GM12878 (cell line): ENCODE measurements around the gene EEFSEC. TPM values are rescaled to one million over a fixed set of nuclear protein-coding genes. Genes with fewer than 3 reads are reported as not detected.

Source experiments
- ATAC-seq: fragments of 200-7000 bp; cut with Tn5 transposase; 3 replicates; pipeline ENCODE4 v1.9.1; 2020; ENCODE audit warnings: mild to moderate bottlenecking, moderate library complexity
- BruUV-seq: library from RNA; stranded (reverse); fragments of 400-500 nt; replicated peaks from 2 replicates; lab custom pipeline; 2021; lab: Mats Ljungman, UMichigan
- CTCF ChIA-PET: fragments of 300-600 bp; sonication (Branson Sonifier 250); formaldehyde crosslinking; extraction: SDS; loops from one replicate; lab custom pipeline; 2021; ENCODE audit warnings: inconsistent platforms; lab: Yijun Ruan, JAX
- POLR2A ChIA-PET: fragments of 350-600 bp; formaldehyde crosslinking; extraction: SDS; loops from one replicate; lab custom pipeline; 2021; ENCODE audit warnings: inconsistent platforms; lab: Charles Lee
- RAD21 ChIA-PET: fragments of 300-600 bp; sonication (Branson Sonifier 250); formaldehyde crosslinking; loops from one replicate; lab custom pipeline; 2023; ENCODE audit warnings: antibody characterized with exemption; ENCODE audit not compliant: unreplicated experiment; lab: Charles Lee
- SMC1A ChIA-PET: fragments of 300-600 bp; sonication (Branson Sonifier 250); formaldehyde crosslinking; loops from one replicate; lab custom pipeline; 2023; ENCODE audit not compliant: unreplicated experiment, uncharacterized antibody; lab: Charles Lee
- DNase-seq: peaks from one replicate; pipeline ENCODE4 v3.0.0-alpha.2; 2011; ENCODE audit warnings: low read depth, low spot score
- FAIRE-seq: peaks from 3 replicates; lab custom pipeline; 2011; peaks lifted over from hg19 to GRCh38; lab: Jason Lieb, UNC
- H2AFZ ChIP-seq: 2 replicates; pipeline ENCODE4 v1.6.0; 2011; ENCODE audit warnings: low read depth, low read length, control low read depth; ENCODE audit not compliant: control insufficient read depth
- H3K27ac ChIP-seq: 2 replicates; pipeline ENCODE4 v1.5.1; 2011; ENCODE audit warnings: control low read depth; ENCODE audit not compliant: control insufficient read depth, insufficient read depth
- H3K27me3 ChIP-seq, 2 experiments: replicated peaks in 1 of 2; 2 replicates each; pipeline versions ENCODE4 v1.6.0 to v1.6.1; 2011; ENCODE audit warnings: low read length in 1 of 2; ENCODE audit not compliant: control insufficient read depth in 2 of 2, insufficient read depth in 2 of 2
- H3K36me3 ChIP-seq, 2 experiments: 2 replicates each; pipeline ENCODE4 v1.5.1; 2011; ENCODE audit warnings: low read length in 1 of 2; ENCODE audit not compliant: control insufficient read depth in 2 of 2, insufficient read depth in 2 of 2
- H3K4me1 ChIP-seq: 2 replicates; pipeline ENCODE4 v1.6.1; 2011; ENCODE audit warnings: mild to moderate bottlenecking, low read length, moderate library complexity, mixed read lengths; ENCODE audit not compliant: control insufficient read depth, insufficient read depth
- H3K4me2 ChIP-seq: 2 replicates; pipeline ENCODE4 v1.6.0; 2011; ENCODE audit warnings: control low read depth; ENCODE audit not compliant: control insufficient read depth, insufficient read depth
- H3K4me3 ChIP-seq: fragments of 200-600 bp; sonication (generic); 2 replicates; pipeline ENCODE4 v1.5.1; 2016
- H3K79me2 ChIP-seq: 2 replicates; pipeline ENCODE4 v1.6.0; 2011; ENCODE audit warnings: low read length; ENCODE audit not compliant: control insufficient read depth, insufficient read depth
- H3K9ac ChIP-seq: 2 replicates; pipeline ENCODE4 v1.8.0; 2011; ENCODE audit warnings: low read length, control low read depth, mixed read lengths; ENCODE audit not compliant: control insufficient read depth, insufficient read depth
- H3K9me3 ChIP-seq: replicated peaks from 3 replicates; pipeline ENCODE4 v1.5.1; 2011; ENCODE audit warnings: mild to moderate bottlenecking, low read length; ENCODE audit not compliant: control insufficient read depth, insufficient read depth
- H4K20me1 ChIP-seq: 2 replicates; pipeline ENCODE4 v1.6.0; 2011; ENCODE audit not compliant: control insufficient read depth, insufficient read depth
- GABPA ChIP-seq: IDR thresholded peaks from 2 replicates; pipeline ENCODE4 v1.6.1; 2014; ENCODE audit warnings: antibody characterized with exemption, low read depth, mild to moderate bottlenecking, inconsistent platforms
- MYC ChIP-seq: IDR thresholded peaks from 2 replicates; pipeline ENCODE4 v1.6.1; 2011; ENCODE audit warnings: mild to moderate bottlenecking, low read length, moderate library complexity, inconsistent platforms; ENCODE audit not compliant: insufficient read depth, insufficient replicate concordance, insufficient read length, severe bottlenecking
- NFXL1 ChIP-seq: fragments of 450-650 bp; IDR thresholded peaks from 2 replicates; pipeline ENCODE4 v1.6.1; 2017; ENCODE audit warnings: antibody characterized with exemption, mild to moderate bottlenecking, borderline replicate concordance
- POLR2A ChIP-seq: IDR thresholded peaks from 2 replicates; pipeline ENCODE4 v1.6.1; 2011; ENCODE audit warnings: low read depth, mild to moderate bottlenecking, low read length
- RAD21 ChIP-seq: IDR thresholded peaks from 2 replicates; pipeline ENCODE4 v1.6.1; 2011; ENCODE audit warnings: mild to moderate bottlenecking, low read depth, low read length, moderate library complexity; ENCODE audit not compliant: insufficient read depth
- RBBP5 ChIP-seq: fragments of 200-600 bp; sonication (generic); conservative IDR thresholded peaks from 2 replicates; pipeline ENCODE4 v1.6.1; 2016
- SIN3A ChIP-seq: IDR thresholded peaks from 2 replicates; pipeline ENCODE4 v1.6.1; 2012; ENCODE audit warnings: low read depth, low read length, improper control_type of control experiment
- TAF1 ChIP-seq: IDR thresholded peaks from 2 replicates; pipeline ENCODE4 v1.6.1; 2011; ENCODE audit warnings: mild to moderate bottlenecking, low read depth, low read length, borderline replicate concordance
- TCF7 ChIP-seq: IDR thresholded peaks from 2 replicates; pipeline ENCODE4 v1.6.1; 2014; ENCODE audit warnings: antibody characterized with exemption, borderline replicate concordance
- ZNF217 ChIP-seq: fragments of 450-650 bp; IDR thresholded peaks from 2 replicates; pipeline ENCODE4 v1.6.1; 2017; ENCODE audit warnings: antibody characterized with exemption, mild to moderate bottlenecking
- WGBS: methylation state at CpG from one replicate; pipeline ENCODE4 v1.1.6; 2016; ENCODE audit warnings: low lambda C conversion rate; ENCODE audit not compliant: insufficient replicate concordance, insufficient coverage; ENCODE audit errors: missing lambda C conversion rate; 5-methylcytosine and 5-hydroxymethylcytosine counted together
- in situ Hi-C: fragments of 300-500 bp; cut with MboI; formaldehyde crosslinking; loops from 9 replicates; pipeline ENCODE4 v1.14.3; 2018; ENCODE audit warnings: mixed read lengths
- intact Hi-C: fragments of 100-400 bp; cut with micrococcal nuclease; formaldehyde crosslinking; loops from one replicate; pipeline ENCODE4 v1.14.2; 2022; ENCODE audit not compliant: unreplicated experiment
- polyA plus RNA-seq, 11 experiments: library from polyadenylated mRNA; depleted of rRNA in 4 of 11; unstranded in 6 of 11; stranded (reverse) in 5 of 11; fragments of >200 nt; fragmentation: Nextera tagmentation in 4 of 11; fragmentation: Illumina TruSeq in 1 of 11; extraction: Ambion mirVana in 4 of 11; extraction: Trizol in 1 of 11; gene quantifications; 1 replicate in 1 of 11; 2 replicates in 10 of 11; pipeline versions ENCODE4 v1.2.1 to v1.2.3, GENCODE V29; 2011 to 2016; ENCODE audit warnings: inconsistent platforms in 2 of 11, missing spikeins in 2 of 11, low read depth in 1 of 11
- total RNA-seq, 4 experiments: library from RNA; depleted of rRNA in 3 of 4; stranded (reverse); fragments of >200 nt in 3 of 4; fragmentation: Illumina TruSeq in 1 of 4; extraction: Trizol in 1 of 4; gene quantifications; 2 replicates each; pipeline versions ENCODE4 v1.2.1 to v1.2.3, GENCODE V29; 2013 to 2021
- TF ChIP-seq, protein P1 (sequence below): fragments of 450-650 bp; IDR thresholded peaks from 2 replicates; pipeline ENCODE4 v1.6.1; 2017; ENCODE audit warnings: low read depth, mild to moderate bottlenecking, moderate library complexity
- TF ChIP-seq, protein P2 (sequence below): IDR thresholded peaks from 2 replicates; pipeline ENCODE4 v1.6.1; 2011; ENCODE audit warnings: borderline replicate concordance, low read depth, mild to moderate bottlenecking, moderate library complexity, low read length; ENCODE audit not compliant: insufficient read depth, poor library complexity, severe bottlenecking
- TF ChIP-seq, protein P3 (sequence below): fragments of 450-650 bp; IDR thresholded peaks from 2 replicates; pipeline ENCODE4 v1.6.1; 2016; ENCODE audit warnings: mild to moderate bottlenecking, moderate library complexity, borderline replicate concordance

EEFSEC gene
- total and polyA plus RNA-seq, 10 of the 15 experiments (the other 5 are each of a cell fraction or from before 2014, with no cell fraction given) = 0.29 to 29.1 (median 16.1) TPM

DNA sequence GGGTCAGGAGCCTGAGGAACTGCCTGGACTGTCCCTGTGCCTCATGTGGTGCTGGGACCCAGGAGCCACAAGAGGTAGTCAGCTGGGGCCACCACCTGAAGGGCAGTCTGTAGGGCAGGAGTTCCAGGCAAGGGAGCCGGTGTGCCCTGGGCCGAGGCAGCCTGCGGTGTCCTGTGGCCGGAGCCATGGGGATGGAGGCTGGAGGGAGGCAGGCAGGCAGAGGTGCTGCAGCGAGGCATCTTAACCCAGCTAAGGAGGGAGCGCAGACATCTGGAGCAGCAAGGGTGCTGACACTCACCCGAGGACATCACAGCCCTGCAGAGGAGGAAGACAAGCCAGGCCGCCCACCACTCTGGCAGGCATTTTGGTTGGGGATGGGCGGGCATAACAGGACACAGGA lies 235.7 kb downstream of the EEFSEC start:
- H4K20me1 ChIP-seq = 0 out of 2 replicates have a peak, but pooled peaks cover 2% of the 10 kb centered on the region
- H3K9ac ChIP-seq = no peak overlapping the region
- ChIA-PET SMC1A (no interaction called here), RAD21 (no interaction called here), CTCF (no interaction called here), POLR2A (no interaction called here)
- H3K9me3 ChIP-seq = no peaks in the 10 kb centered on the region
- 90% methylated on average over 9 of the region's 9 CpGs for WGBS
- intact Hi-C loops = no loop called here
- DNase-seq = no peak
- no peaks in the 10 kb centered on the region for H3K27me3 ChIP-seq
- no peak overlapping the region for H3K4me3 ChIP-seq
- TF ChIP-seq TCF7 = no peak
- TF ChIP-seq RAD21 = no peak
- no peak for TF ChIP-seq POLR2A
- no peak for TF ChIP-seq TAF1
- no peak for TF ChIP-seq GABPA
- no peak for TF ChIP-seq ZNF217
- TF ChIP-seq, protein P1, sequence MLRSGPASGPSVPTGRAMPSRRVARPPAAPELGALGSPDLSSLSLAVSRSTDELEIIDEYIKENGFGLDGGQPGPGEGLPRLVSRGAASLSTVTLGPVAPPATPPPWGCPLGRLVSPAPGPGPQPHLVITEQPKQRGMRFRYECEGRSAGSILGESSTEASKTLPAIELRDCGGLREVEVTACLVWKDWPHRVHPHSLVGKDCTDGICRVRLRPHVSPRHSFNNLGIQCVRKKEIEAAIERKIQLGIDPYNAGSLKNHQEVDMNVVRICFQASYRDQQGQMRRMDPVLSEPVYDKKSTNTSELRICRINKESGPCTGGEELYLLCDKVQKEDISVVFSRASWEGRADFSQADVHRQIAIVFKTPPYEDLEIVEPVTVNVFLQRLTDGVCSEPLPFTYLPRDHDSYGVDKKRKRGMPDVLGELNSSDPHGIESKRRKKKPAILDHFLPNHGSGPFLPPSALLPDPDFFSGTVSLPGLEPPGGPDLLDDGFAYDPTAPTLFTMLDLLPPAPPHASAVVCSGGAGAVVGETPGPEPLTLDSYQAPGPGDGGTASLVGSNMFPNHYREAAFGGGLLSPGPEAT = no peak
- TF ChIP-seq SIN3A = no peak
- TF ChIP-seq MYC = no peak
- no peak for TF ChIP-seq RBBP5
- no peak for TF ChIP-seq NFXL1
- TF ChIP-seq, protein P2, sequence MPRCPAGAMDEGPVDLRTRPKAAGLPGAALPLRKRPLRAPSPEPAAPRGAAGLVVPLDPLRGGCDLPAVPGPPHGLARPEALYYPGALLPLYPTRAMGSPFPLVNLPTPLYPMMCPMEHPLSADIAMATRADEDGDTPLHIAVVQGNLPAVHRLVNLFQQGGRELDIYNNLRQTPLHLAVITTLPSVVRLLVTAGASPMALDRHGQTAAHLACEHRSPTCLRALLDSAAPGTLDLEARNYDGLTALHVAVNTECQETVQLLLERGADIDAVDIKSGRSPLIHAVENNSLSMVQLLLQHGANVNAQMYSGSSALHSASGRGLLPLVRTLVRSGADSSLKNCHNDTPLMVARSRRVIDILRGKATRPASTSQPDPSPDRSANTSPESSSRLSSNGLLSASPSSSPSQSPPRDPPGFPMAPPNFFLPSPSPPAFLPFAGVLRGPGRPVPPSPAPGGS = no peak
- TF ChIP-seq, protein P3, sequence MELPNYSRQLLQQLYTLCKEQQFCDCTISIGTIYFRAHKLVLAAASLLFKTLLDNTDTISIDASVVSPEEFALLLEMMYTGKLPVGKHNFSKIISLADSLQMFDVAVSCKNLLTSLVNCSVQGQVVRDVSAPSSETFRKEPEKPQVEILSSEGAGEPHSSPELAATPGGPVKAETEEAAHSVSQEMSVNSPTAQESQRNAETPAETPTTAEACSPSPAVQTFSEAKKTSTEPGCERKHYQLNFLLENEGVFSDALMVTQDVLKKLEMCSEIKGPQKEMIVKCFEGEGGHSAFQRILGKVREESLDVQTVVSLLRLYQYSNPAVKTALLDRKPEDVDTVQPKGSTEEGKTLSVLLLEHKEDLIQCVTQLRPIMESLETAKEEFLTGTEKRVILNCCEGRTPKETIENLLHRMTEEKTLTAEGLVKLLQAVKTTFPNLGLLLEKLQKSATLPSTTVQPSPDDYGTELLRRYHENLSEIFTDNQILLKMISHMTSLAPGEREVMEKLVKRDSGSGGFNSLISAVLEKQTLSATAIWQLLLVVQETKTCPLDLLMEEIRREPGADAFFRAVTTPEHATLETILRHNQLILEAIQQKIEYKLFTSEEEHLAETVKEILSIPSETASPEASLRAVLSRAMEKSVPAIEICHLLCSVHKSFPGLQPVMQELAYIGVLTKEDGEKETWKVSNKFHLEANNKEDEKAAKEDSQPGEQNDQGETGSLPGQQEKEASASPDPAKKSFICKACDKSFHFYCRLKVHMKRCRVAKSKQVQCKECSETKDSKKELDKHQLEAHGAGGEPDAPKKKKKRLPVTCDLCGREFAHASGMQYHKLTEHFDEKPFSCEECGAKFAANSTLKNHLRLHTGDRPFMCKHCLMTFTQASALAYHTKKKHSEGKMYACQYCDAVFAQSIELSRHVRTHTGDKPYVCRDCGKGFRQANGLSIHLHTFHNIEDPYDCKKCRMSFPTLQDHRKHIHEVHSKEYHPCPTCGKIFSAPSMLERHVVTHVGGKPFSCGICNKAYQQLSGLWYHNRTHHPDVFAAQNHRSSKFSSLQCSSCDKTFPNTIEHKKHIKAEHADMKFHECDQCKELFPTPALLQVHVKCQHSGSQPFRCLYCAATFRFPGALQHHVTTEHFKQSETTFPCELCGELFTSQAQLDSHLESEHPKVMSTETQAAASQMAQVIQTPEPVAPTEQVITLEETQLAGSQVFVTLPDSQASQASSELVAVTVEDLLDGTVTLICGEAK = no peak
- no peaks in the 10 kb centered on the region for H3K79me2 ChIP-seq
- H3K27ac ChIP-seq = no peak overlapping the region
- FAIRE-seq = no peak
- no peaks in the 10 kb centered on the region for H3K4me1 ChIP-seq
- no TSS peak for BruUV-seq
- no peak overlapping the region for H3K4me2 ChIP-seq
- in situ Hi-C loops = no loop called here
- H2AFZ ChIP-seq = no peak overlapping the region
- ATAC-seq = no peak
- no peaks in the 10 kb centered on the region for H3K36me3 ChIP-seq
